MCF 10A (cell line): ENCODE results near the gene AP2B1. TPM values are rescaled to one million over a fixed set of nuclear protein-coding genes. Genes with fewer than 3 reads are reported as not detected.

Experiments used
- BruUV-seq: library from RNA; stranded (reverse); fragments of 400-500 nt; replicated peaks from 2 replicates; lab custom pipeline; 2021; lab: Mats Ljungman, UMichigan
- CTCF ChIA-PET: fragments of 300-600 bp; sonication (Branson Sonifier 250); formaldehyde crosslinking; extraction: SDS; loops from one replicate; lab custom pipeline; 2021; ENCODE audit warnings: antibody characterized with exemption, inconsistent platforms; lab: Yijun Ruan, JAX
- POLR2A ChIA-PET: fragments of 300-600, 350-650 bp; sonication (Branson Sonifier 250); formaldehyde crosslinking; extraction: SDS; loops from one replicate; lab custom pipeline; 2020; ENCODE audit warnings: antibody characterized with exemption, inconsistent platforms; lab: Yijun Ruan, JAX
- DNase-seq: peaks from one replicate; pipeline ENCODE4 v3.0.0-alpha.2; 2018; ENCODE audit not compliant: unreplicated experiment
- H3K27ac Mint-ChIP-seq: one replicate; pipeline ENCODE4 v1.8.0; 2022; ENCODE audit warnings: mild to moderate bottlenecking, low read depth, mixed read lengths; ENCODE audit not compliant: unreplicated experiment
- H3K27me3 Mint-ChIP-seq: one replicate; pipeline ENCODE4 v1.8.0; 2022; ENCODE audit warnings: mixed read lengths; ENCODE audit not compliant: insufficient read depth, unreplicated experiment
- H3K36me3 Mint-ChIP-seq: one replicate; pipeline ENCODE4 v1.8.0; 2022; ENCODE audit warnings: mild to moderate bottlenecking, moderate library complexity, mixed read lengths; ENCODE audit not compliant: insufficient read depth, unreplicated experiment
- H3K4me1 Mint-ChIP-seq: one replicate; pipeline ENCODE4 v1.8.0; 2022; ENCODE audit warnings: mixed read lengths; ENCODE audit not compliant: insufficient read depth, unreplicated experiment
- H3K4me3 Mint-ChIP-seq: one replicate; pipeline ENCODE4 v1.8.0; 2022; ENCODE audit warnings: mild to moderate bottlenecking, moderate library complexity, mixed read lengths; ENCODE audit not compliant: unreplicated experiment
- H3K9me3 Mint-ChIP-seq: one replicate; pipeline ENCODE4 v1.8.0; 2022; ENCODE audit warnings: mixed read lengths; ENCODE audit not compliant: unreplicated experiment
- CTCF ChIP-seq: fragments of 200-600 bp; IDR thresholded peaks from one replicate; pipeline ENCODE4 v1.8.0; 2022; ENCODE audit warnings: antibody characterized with exemption, mild to moderate bottlenecking; ENCODE audit not compliant: unreplicated experiment
- intact Hi-C: fragments of 100-400 bp; cut with micrococcal nuclease; formaldehyde crosslinking; loops from 2 replicates; pipeline ENCODE4 v1.14.1; 2022
- total RNA-seq: library from RNA; stranded (reverse); gene quantifications from 2 replicates; pipeline ENCODE4 v1.2.3, GENCODE V29; 2022

Gene AP2B1
- total RNA-seq, 1 experiment from 2014 or later: 227 TPM

DNA sequence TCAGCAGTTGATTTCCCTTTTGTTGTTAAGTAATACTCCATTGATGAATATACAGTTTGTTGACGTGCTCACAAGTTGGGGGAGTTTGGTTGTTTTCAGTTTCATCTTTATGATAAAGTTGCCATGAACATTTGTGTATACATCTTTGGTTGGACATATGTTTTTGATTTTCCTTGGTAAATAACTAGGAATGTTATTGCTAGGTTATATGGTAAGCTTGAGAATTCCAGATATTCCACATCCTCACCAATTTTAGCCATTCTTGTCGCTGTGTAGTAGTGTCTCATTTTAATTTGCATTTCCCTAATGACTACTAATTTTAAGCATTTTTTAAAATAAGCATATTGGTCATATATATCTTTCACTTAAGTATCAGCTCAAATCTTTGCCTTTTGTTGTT, 89.3 kb downstream of the AP2B1 start:
- DNase-seq: no peak
- TF ChIP-seq CTCF: no peak
- Mint-ChIP-seq H3K9me3 (no peaks in the 10 kb centered on the region), H3K27me3 (no peaks in the 10 kb centered on the region), H3K4me1 (no peaks in the 10 kb centered on the region), H3K36me3 (peaks cover 76% of the 10 kb centered on the region), H3K27ac (peak overlapping the region; percentile 68), H3K4me3 (no peak overlapping the region)
- CTCF ChIA-PET: no interaction called here
- intact Hi-C loops: no loop called here
- POLR2A ChIA-PET: no interaction called here
- BruUV-seq: no TSS peak

GRCh38 chr17:35679007-35679682, 92.0 kb downstream of the AP2B1 start:
- no peak for DNase-seq
- peaks cover 77% of the 10 kb centered on the region for H3K36me3 Mint-ChIP-seq
- CTCF ChIA-PET: interaction anchor here (0.8 kb wide), 1 partner anchor 28 kb away, joined by 3 read pairs; no protein-coding TSS in a partner anchor
- no peak overlapping the region for H3K27ac Mint-ChIP-seq
- no peaks in the 10 kb centered on the region for H3K9me3 Mint-ChIP-seq
- no TSS peak for BruUV-seq
- H3K4me3 Mint-ChIP-seq: no peak overlapping the region
- POLR2A ChIA-PET: interaction anchor here (1.1 kb wide), 1 partner anchor 44 kb away, joined by 3 read pairs; no protein-coding TSS in a partner anchor
- peaks cover under 1% of the 10 kb centered on the region for H3K4me1 Mint-ChIP-seq
- no peak for TF ChIP-seq CTCF
- H3K27me3 Mint-ChIP-seq: no peaks in the 10 kb centered on the region
- intact Hi-C loops: no loop called here

DNA sequence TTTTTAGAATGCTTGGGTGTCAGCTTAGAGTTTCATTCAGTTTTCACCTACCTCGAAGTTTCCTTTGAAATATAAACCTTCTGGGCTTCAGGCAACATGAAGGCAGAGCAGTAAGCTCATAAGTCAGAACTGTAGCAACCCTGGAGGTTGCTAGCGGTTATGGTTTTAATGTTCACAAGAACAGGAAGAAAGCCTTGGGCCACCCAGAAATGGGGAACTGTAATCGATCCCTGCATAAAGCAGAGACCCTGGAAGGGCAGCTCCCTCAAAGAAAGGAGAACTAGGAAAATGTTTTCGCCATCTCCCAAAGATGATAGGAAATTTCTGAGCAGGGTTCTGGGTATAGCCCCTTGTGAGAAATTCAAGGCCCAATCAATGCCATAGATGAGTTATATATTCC, 96.5 kb downstream of the AP2B1 start:
- DNase-seq: no peak
- H3K4me3 Mint-ChIP-seq: no peak overlapping the region
- CTCF ChIA-PET: interaction anchor here (0.6 to 0.8 kb wide), 2 partner anchors 78 to 122 kb away, joined by 4 to 5 read pairs; no protein-coding TSS in a partner anchor
- intact Hi-C loops: no loop called here
- BruUV-seq: no TSS peak
- H3K27ac Mint-ChIP-seq: no peak overlapping the region
- H3K27me3 Mint-ChIP-seq: no peaks in the 10 kb centered on the region
- POLR2A ChIA-PET: interaction anchor here (0.7 kb wide), 2 partner anchors 9 to 12 kb away, joined by 3 read pairs; no protein-coding TSS in a partner anchor
- no peaks in the 10 kb centered on the region for H3K9me3 Mint-ChIP-seq
- peaks cover 4% of the 10 kb centered on the region for H3K4me1 Mint-ChIP-seq
- peaks cover 65% of the 10 kb centered on the region for H3K36me3 Mint-ChIP-seq
- TF ChIP-seq CTCF: no peak

- ChIA-PET POLR2A (interaction anchor here (0.7 kb wide), 1 partner anchor 8 kb away, joined by 3 read pairs; no protein-coding TSS in a partner anchor), CTCF (interaction anchor here (0.6 to 1.4 kb wide), 3 partner anchors 47 to 1878 kb away, joined by 3 to 4 read pairs (median 4); no protein-coding TSS in a partner anchor)
- no peak overlapping the region for H3K27ac Mint-ChIP-seq
- H3K27me3 Mint-ChIP-seq: no peaks in the 10 kb centered on the region
- peaks cover 4% of the 10 kb centered on the region for H3K4me1 Mint-ChIP-seq
- H3K9me3 Mint-ChIP-seq: no peaks in the 10 kb centered on the region
- H3K4me3 Mint-ChIP-seq: no peak overlapping the region
- intact Hi-C loops: no loop called here
- peaks cover 65% of the 10 kb centered on the region for H3K36me3 Mint-ChIP-seq
- no TSS peak for BruUV-seq
- TF ChIP-seq CTCF: no peak
- peak; percentile 9 for DNase-seq
Measured at GRCh38 chr17:35684055-35684802, 97.1 kb downstream of the AP2B1 start.
